Measurements from ENCODE around the gene SLC22A1. TPM values are rescaled to one million over a fixed set of nuclear protein-coding genes. Genes with fewer than 3 reads are reported as not detected.

The SLC22A1 gene
- total and polyA plus RNA-seq, 2 donors (not counting 1 experiment from before 2014, with no cell fraction given): 0.18 to 1.5 TPM

DNA sequence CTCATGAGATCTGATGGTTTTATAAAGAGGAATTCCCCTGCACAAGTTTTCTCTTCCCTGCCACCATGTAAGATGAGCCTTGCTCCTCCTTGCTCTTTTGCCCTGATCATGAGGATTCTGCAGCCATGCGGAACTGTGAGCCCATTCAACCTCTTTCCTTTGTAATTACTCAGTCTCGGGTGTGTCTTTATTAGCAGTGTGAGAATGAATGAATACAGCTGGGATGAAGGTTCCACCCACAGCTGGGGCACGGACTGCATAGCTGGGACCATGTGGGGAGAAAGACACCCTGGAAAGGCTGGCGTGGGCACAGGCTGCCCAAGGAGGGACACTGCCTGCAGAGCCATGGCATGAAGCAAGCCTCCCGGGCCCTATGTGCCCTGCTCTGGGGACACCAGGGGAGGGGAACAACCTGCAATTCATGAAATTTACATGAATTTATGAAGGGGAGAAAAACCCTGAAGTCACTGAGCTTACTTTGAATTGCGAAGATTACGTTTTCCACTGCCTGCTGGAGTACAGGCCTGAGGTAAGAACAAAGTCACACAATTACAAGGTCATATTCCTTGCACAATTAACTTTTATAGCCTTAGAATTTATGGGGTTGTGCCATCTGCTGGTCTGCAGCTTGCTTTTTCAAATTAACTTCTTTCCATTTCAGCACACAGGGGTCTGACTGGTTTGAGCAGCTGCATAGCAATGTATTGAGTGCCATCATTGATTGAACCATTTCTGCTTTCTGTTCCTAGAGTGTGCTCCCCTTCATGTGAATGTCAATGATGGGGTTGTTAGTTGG lies 46.2 kb downstream of the SLC22A1 start:
- intact Hi-C loops (cut with micrococcal nuclease): no loop called here
- TF ChIP-seq CTCF (IDR thresholded peaks at IDR 0.05) (no peak), EZH2 (IDR thresholded peaks at IDR 0.05; ENCODE audit: borderline replicate concordance, insufficient read depth, low read depth, low read length, poor library complexity, severe bottlenecking) (no peak)
- Histone ChIP-seq H2AFZ (ENCODE audit: insufficient read depth, low read depth, low read length, poor library complexity, severe bottlenecking) (no peak overlapping the region), H3K4me3 (ENCODE audit: control extremely low read depth in 1 of 5, extremely low read depth in 1 of 5, insufficient read depth in 1 of 5, low read depth in 2 of 5, low read length in 4 of 5) (no peak overlapping the region), H3K9ac (ENCODE audit: low read length) (no peak overlapping the region), H3K27me3 (replicated peaks in 1 of 4; ENCODE audit: control extremely low read depth in 1 of 4, control insufficient read depth in 3 of 4, insufficient read depth in 4 of 4, low read length in 3 of 4) (peaks cover 0 to 4% (median 2%) of the 10 kb centered on the region in 4 experiments), H3K27ac (ENCODE audit: low read length in 2 of 2) (no peak overlapping the region), H4K20me1 (ENCODE audit: control insufficient read depth, insufficient read depth, low read length, poor library complexity, severe bottlenecking) (no peaks in the 10 kb centered on the region), H3K36me3 (replicated peaks in 1 of 2; ENCODE audit: control extremely low read depth in 1 of 2, control insufficient read depth in 1 of 2, extremely low read depth in 1 of 2, insufficient read depth in 2 of 2, low read length in 1 of 2) (no peaks in the 10 kb centered on the region), H3K9me3 (ENCODE audit: control extremely low read depth in 1 of 3, control insufficient read depth in 2 of 3, insufficient read depth in 1 of 3, low read length in 2 of 3) (peaks cover 0 to 3% (median 0%) of the 10 kb centered on the region in 3 donors), H3K4me2 (replicated peaks; ENCODE audit: low read depth, low read length, poor library complexity, severe bottlenecking) (no peak overlapping the region), H3K79me2 (ENCODE audit: control insufficient read depth, insufficient read depth, low read length) (no peaks in the 10 kb centered on the region), H3K4me1 (ENCODE audit: control insufficient read depth in 2 of 2, insufficient read depth in 2 of 2, low read length in 2 of 2) (no peaks in the 10 kb centered on the region)
- no peaks in the 10 kb centered on the region for H3K4me1 Mint-ChIP-seq
- DNase-seq: no peak
- ATAC-seq (ENCODE audit: low read depth): no peak
- H3K4me3 Mint-ChIP-seq: no peak overlapping the region
- no peaks in the 10 kb centered on the region for H3K9me3 Mint-ChIP-seq (ENCODE audit: insufficient read depth)
- ChIA-PET POLR2A (no interaction called here), CTCF (no interaction called here)
- no peak overlapping the region for H3K27ac Mint-ChIP-seq
- peaks cover 8% of the 10 kb centered on the region for H3K27me3 Mint-ChIP-seq
- 74% methylated on average over 3 of the region's 7 CpGs for WGBS (ENCODE audit: insufficient coverage)

- 61% methylated on average over 4 of the region's 6 CpGs for WGBS (ENCODE audit: insufficient coverage)
- Mint-ChIP-seq H3K4me3 (no peak overlapping the region), H3K27me3 (peaks cover 14% of the 10 kb centered on the region), H3K27ac (no peak overlapping the region), H3K9me3 (ENCODE audit: insufficient read depth) (no peaks in the 10 kb centered on the region), H3K4me1 (no peaks in the 10 kb centered on the region)
- Histone ChIP-seq H3K36me3 (replicated peaks in 1 of 2; ENCODE audit: control extremely low read depth in 1 of 2, control insufficient read depth in 1 of 2, extremely low read depth in 1 of 2, insufficient read depth in 2 of 2, low read length in 1 of 2) (no peaks in the 10 kb centered on the region), H3K79me2 (ENCODE audit: control insufficient read depth, insufficient read depth, low read length) (no peaks in the 10 kb centered on the region), H2AFZ (ENCODE audit: insufficient read depth, low read depth, low read length, poor library complexity, severe bottlenecking) (no peak overlapping the region), H3K27me3 (replicated peaks in 1 of 4; ENCODE audit: control extremely low read depth in 1 of 4, control insufficient read depth in 3 of 4, insufficient read depth in 4 of 4, low read length in 3 of 4) (peaks cover 0 to 6% (median 2%) of the 10 kb centered on the region in 4 experiments), H3K4me1 (ENCODE audit: control insufficient read depth in 2 of 2, insufficient read depth in 2 of 2, low read length in 2 of 2) (no peaks in the 10 kb centered on the region), H3K4me3 (ENCODE audit: control extremely low read depth in 1 of 5, extremely low read depth in 1 of 5, insufficient read depth in 1 of 5, low read depth in 2 of 5, low read length in 4 of 5) (no peak overlapping the region), H3K4me2 (replicated peaks; ENCODE audit: low read depth, low read length, poor library complexity, severe bottlenecking) (no peak overlapping the region), H3K9me3 (ENCODE audit: control extremely low read depth in 1 of 3, control insufficient read depth in 2 of 3, insufficient read depth in 1 of 3, low read length in 2 of 3) (peaks cover 0 to 3% (median 0%) of the 10 kb centered on the region in 3 donors), H3K27ac (ENCODE audit: low read length in 2 of 2) (no peak overlapping the region), H4K20me1 (ENCODE audit: control insufficient read depth, insufficient read depth, low read length, poor library complexity, severe bottlenecking) (no peaks in the 10 kb centered on the region), H3K9ac (ENCODE audit: low read length) (no peak overlapping the region)
- intact Hi-C loops (cut with micrococcal nuclease): no loop called here
- TF ChIP-seq CTCF (IDR thresholded peaks at IDR 0.05) (no peak), EZH2 (IDR thresholded peaks at IDR 0.05; ENCODE audit: borderline replicate concordance, insufficient read depth, low read depth, low read length, poor library complexity, severe bottlenecking) (no peak)
- ATAC-seq (ENCODE audit: low read depth): no peak
- ChIA-PET CTCF (interaction anchor here (1.6 kb wide), 1 partner anchor 10 kb away, joined by 4 read pairs; no protein-coding TSS in a partner anchor), POLR2A (no interaction called here)
- DNase-seq: no peak
Observed at GRCh38 chr6:160170018-160170680, 48.5 kb downstream of the SLC22A1 start.

Measured in B cell (primary cell).